Activated CD4-positive, alpha-beta memory T cell treated with anti-CD3 and anti-CD28 coated beads, Interleukin-2, amount 10 ng/mL, durations not matched to agents 7 days and 5 days (primary cell): Measurements from ENCODE around the gene NF2. TPM values are rescaled to one million over a fixed set of nuclear protein-coding genes. Genes with fewer than 3 reads are reported as not detected.

ENCODE experiments used
- CTCF ChIA-PET: fragments of 350-600 bp; sonication (Branson Sonifier 250); formaldehyde crosslinking; loops from one replicate; lab custom pipeline; 2021; ENCODE audit warnings: antibody characterized with exemption, inconsistent platforms; lab: Charles Lee
- POLR2A ChIA-PET: fragments of 350-600 bp; sonication (Branson Sonifier 250); formaldehyde crosslinking; loops from one replicate; lab custom pipeline; 2021; ENCODE audit warnings: antibody characterized with exemption; lab: Charles Lee
- DNase-seq: peaks from one replicate; pipeline ENCODE4 v3.0.0-alpha.2; 2020
- H3K27ac Mint-ChIP-seq: one replicate; pipeline ENCODE4 v1.8.0; 2021; ENCODE audit warnings: mild to moderate bottlenecking, mixed read lengths
- H3K27me3 Mint-ChIP-seq: one replicate; pipeline ENCODE4 v1.8.0; 2021; ENCODE audit warnings: mixed read lengths
- H3K36me3 Mint-ChIP-seq: one replicate; pipeline ENCODE4 v1.8.0; 2021; ENCODE audit warnings: low read depth, mixed read lengths
- H3K4me1 Mint-ChIP-seq: one replicate; pipeline ENCODE4 v1.8.0; 2021; ENCODE audit warnings: mixed read lengths
- H3K4me3 Mint-ChIP-seq: one replicate; pipeline ENCODE4 v1.8.0; 2021; ENCODE audit warnings: mild to moderate bottlenecking, mixed read lengths
- H3K9me3 Mint-ChIP-seq: one replicate; pipeline ENCODE4 v1.8.0; 2021; ENCODE audit warnings: mixed read lengths
- total RNA-seq, 2 experiments: library from RNA; stranded (reverse); gene quantifications; one replicate each; pipeline ENCODE4 v1.2.3, GENCODE V29; 2021

The NF2 gene
- total RNA-seq, 2 experiments from 2014 or later = 58.2 to 60.1 TPM

- ChIA-PET POLR2A (interaction anchor here (0.8 kb wide), 1 partner anchor 98 kb away, joined by 3 read pairs; no protein-coding TSS in a partner anchor), CTCF (interaction anchor here (0.7 to 2.3 kb wide), 14 partner anchors 9 to 620 kb away, joined by 3 to 16 read pairs (median 4); no protein-coding TSS in a partner anchor)
- peaks cover 24% of the 10 kb centered on the region for H3K4me1 Mint-ChIP-seq
- no peaks in the 10 kb centered on the region for H3K36me3 Mint-ChIP-seq
- H3K27ac Mint-ChIP-seq = peak overlapping the region; percentile 65
- DNase-seq = no peak
- no peaks in the 10 kb centered on the region for H3K9me3 Mint-ChIP-seq
- no peaks in the 10 kb centered on the region for H3K27me3 Mint-ChIP-seq
- no peak overlapping the region for H3K4me3 Mint-ChIP-seq
Observed at GRCh38 chr22:29702000-29702930, 98.8 kb downstream of the NF2 start.

- Mint-ChIP-seq H3K4me1 (peaks cover 24% of the 10 kb centered on the region), H3K27ac (no peak overlapping the region), H3K9me3 (no peaks in the 10 kb centered on the region), H3K36me3 (no peaks in the 10 kb centered on the region), H3K4me3 (no peak overlapping the region), H3K27me3 (no peaks in the 10 kb centered on the region)
- ChIA-PET POLR2A (no interaction called here), CTCF (interaction anchor here (0.6 to 2.3 kb wide), 3 partner anchors 78 to 303 kb away, joined by 3 to 9 read pairs (median 6); no protein-coding TSS in a partner anchor)
- DNase-seq = no peak
Observed at GRCh38 chr22:29702931-29703501, 99.6 kb downstream of the NF2 start.

GRCh38 chr22:29703569-29704195, 100.2 kb downstream of the NF2 start:
- no peaks in the 10 kb centered on the region for H3K9me3 Mint-ChIP-seq
- no peak overlapping the region for H3K4me3 Mint-ChIP-seq
- H3K36me3 Mint-ChIP-seq = no peaks in the 10 kb centered on the region
- H3K4me1 Mint-ChIP-seq = peaks cover 24% of the 10 kb centered on the region
- H3K27ac Mint-ChIP-seq = no peak overlapping the region
- no peak for DNase-seq
- POLR2A ChIA-PET = no interaction called here
- H3K27me3 Mint-ChIP-seq = no peaks in the 10 kb centered on the region
- CTCF ChIA-PET = interaction anchor here (0.6 kb wide), 1 partner anchor 78 kb away, joined by 3 read pairs; no protein-coding TSS in a partner anchor

GRCh38 chr22:29704528-29705285, 101.3 kb downstream of the NF2 start:
- peaks cover 24% of the 10 kb centered on the region for H3K4me1 Mint-ChIP-seq
- no peaks in the 10 kb centered on the region for H3K9me3 Mint-ChIP-seq
- no peaks in the 10 kb centered on the region for H3K27me3 Mint-ChIP-seq
- H3K27ac Mint-ChIP-seq = no peak overlapping the region
- ChIA-PET POLR2A (no interaction called here), CTCF (no interaction called here)
- no peak overlapping the region for H3K4me3 Mint-ChIP-seq
- H3K36me3 Mint-ChIP-seq = no peaks in the 10 kb centered on the region
- DNase-seq = no peak

GRCh38 chr22:29705651-29706050, 102.2 kb downstream of the NF2 start:
- peaks cover 19% of the 10 kb centered on the region for H3K4me1 Mint-ChIP-seq
- CTCF ChIA-PET = no interaction called here

GRCh38 chr22:29706486-29706885, 103.1 kb downstream of the NF2 start:
- Mint-ChIP-seq H3K4me3 (no peak overlapping the region), H3K36me3 (no peaks in the 10 kb centered on the region), H3K27me3 (no peaks in the 10 kb centered on the region), H3K9me3 (no peaks in the 10 kb centered on the region), H3K27ac (no peak overlapping the region), H3K4me1 (peaks cover 10% of the 10 kb centered on the region)
- ChIA-PET CTCF (no interaction called here), POLR2A (no interaction called here)
- DNase-seq = no peak

More at GRCh38 chr22:29705651-29706050, 102.2 kb downstream of the NF2 start:
- DNase-seq = no peak
- Mint-ChIP-seq H3K36me3 (no peaks in the 10 kb centered on the region), H3K9me3 (no peaks in the 10 kb centered on the region), H3K27me3 (no peaks in the 10 kb centered on the region), H3K4me3 (no peak overlapping the region), H3K27ac (no peak overlapping the region)
- POLR2A ChIA-PET = no interaction called here

- Mint-ChIP-seq H3K9me3 (no peaks in the 10 kb centered on the region), H3K36me3 (no peaks in the 10 kb centered on the region), H3K27me3 (no peaks in the 10 kb centered on the region), H3K27ac (no peak overlapping the region), H3K4me3 (no peak overlapping the region), H3K4me1 (peaks cover 5% of the 10 kb centered on the region)
- DNase-seq = no peak
- POLR2A ChIA-PET = no interaction called here
- CTCF ChIA-PET = no interaction called here
Observed at GRCh38 chr22:29707010-29707409, 103.6 kb downstream of the NF2 start.

GRCh38 chr22:29707471-29707870, 104.0 kb downstream of the NF2 start:
- CTCF ChIA-PET = no interaction called here

GRCh38 chr22:29710193-29710592, 106.8 kb downstream of the NF2 start:
- POLR2A ChIA-PET = no interaction called here
- no peak overlapping the region for H3K27ac Mint-ChIP-seq
- DNase-seq = no peak
- no peaks in the 10 kb centered on the region for H3K9me3 Mint-ChIP-seq
- H3K4me1 Mint-ChIP-seq = no peaks in the 10 kb centered on the region
- H3K36me3 Mint-ChIP-seq = no peaks in the 10 kb centered on the region
- peaks cover 2% of the 10 kb centered on the region for H3K27me3 Mint-ChIP-seq
- CTCF ChIA-PET = no interaction called here
- H3K4me3 Mint-ChIP-seq = no peak overlapping the region

More at GRCh38 chr22:29707471-29707870, 104.0 kb downstream of the NF2 start:
- Mint-ChIP-seq H3K27me3 (no peaks in the 10 kb centered on the region), H3K4me1 (peaks cover 4% of the 10 kb centered on the region), H3K27ac (no peak overlapping the region), H3K4me3 (no peak overlapping the region), H3K36me3 (no peaks in the 10 kb centered on the region), H3K9me3 (no peaks in the 10 kb centered on the region)
- POLR2A ChIA-PET = no interaction called here
- DNase-seq = no peak

GRCh38 chr22:29710922-29711593, 107.6 kb downstream of the NF2 start:
- Mint-ChIP-seq H3K4me3 (no peak overlapping the region), H3K36me3 (no peaks in the 10 kb centered on the region), H3K4me1 (no peaks in the 10 kb centered on the region), H3K27ac (no peak overlapping the region), H3K9me3 (no peaks in the 10 kb centered on the region), H3K27me3 (peaks cover 2% of the 10 kb centered on the region)
- CTCF ChIA-PET = interaction anchor here (1.6 kb wide), 1 partner anchor 10 kb away, joined by 3 read pairs; no protein-coding TSS in a partner anchor
- DNase-seq = no peak
- POLR2A ChIA-PET = no interaction called here

- Mint-ChIP-seq H3K27me3 (peaks cover 8% of the 10 kb centered on the region), H3K4me1 (no peaks in the 10 kb centered on the region), H3K27ac (no peak overlapping the region), H3K9me3 (no peaks in the 10 kb centered on the region), H3K4me3 (no peak overlapping the region), H3K36me3 (no peaks in the 10 kb centered on the region)
- DNase-seq = no peak
- ChIA-PET POLR2A (no interaction called here), CTCF (interaction anchor here (0.7 to 1.6 kb wide), 2 partner anchors 11 to 49 kb away, joined by 3 read pairs; no protein-coding TSS in a partner anchor)
Observed at GRCh38 chr22:29712119-29712518, 108.7 kb downstream of the NF2 start.

GRCh38 chr22:29713156-29713727, 109.8 kb downstream of the NF2 start:
- H3K27me3 Mint-ChIP-seq = peaks cover 13% of the 10 kb centered on the region
- POLR2A ChIA-PET = no interaction called here
- H3K27ac Mint-ChIP-seq = no peak overlapping the region
- H3K36me3 Mint-ChIP-seq = no peaks in the 10 kb centered on the region
- H3K4me1 Mint-ChIP-seq = no peaks in the 10 kb centered on the region
- no peaks in the 10 kb centered on the region for H3K9me3 Mint-ChIP-seq
- H3K4me3 Mint-ChIP-seq = no peak overlapping the region
- CTCF ChIA-PET = no interaction called here
- DNase-seq = no peak
